GM23248 (cell line): ENCODE results near the gene MINDY1.

ENCODE experiments used
- EZH2 ChIP-seq: fragments of 200-600 bp; sonication (generic); IDR thresholded peaks from 2 replicates; pipeline ENCODE4 v1.6.1; 2018; ENCODE audit warnings: antibody characterized with exemption, mild to moderate bottlenecking; ENCODE audit not compliant: insufficient read depth, poor library complexity, severe bottlenecking
- EZH2phosphoT487 ChIP-seq: fragments of 200-600 bp; sonication (generic); IDR thresholded peaks from 2 replicates; pipeline ENCODE4 v1.6.1; 2018; ENCODE audit warnings: antibody characterized with exemption, moderate library complexity, mild to moderate bottlenecking, low read depth; ENCODE audit not compliant: insufficient read depth

GRCh38 chr1:150994248-150994647 is 12.5 kb downstream of the MINDY1 start:
- TF ChIP-seq EZH2 (no peak), EZH2phosphoT487 (no peak)
